HL-60 (cell line): ENCODE measurements around the gene ADAM12.

Source experiments
- CTCF ChIP-seq: IDR thresholded peaks from one replicate; pipeline ENCODE4 v1.5.1; 2011; ENCODE audit warnings: low read length, control low read depth, inconsistent platforms; ENCODE audit not compliant: insufficient read depth
- POLR2AphosphoS5 ChIP-seq: IDR thresholded peaks from 2 replicates; pipeline ENCODE4 v1.6.1; 2012; ENCODE audit warnings: low read depth
- REST ChIP-seq: IDR thresholded peaks from 2 replicates; pipeline ENCODE4 v1.6.1; 2012; ENCODE audit warnings: low read depth; ENCODE audit not compliant: insufficient replicate concordance
- SPI1 ChIP-seq: IDR thresholded peaks from 2 replicates; pipeline ENCODE4 v1.6.1; 2012; ENCODE audit warnings: low read depth, mild to moderate bottlenecking, borderline replicate concordance

GRCh38 chr10:126098226-126098581, 290.1 kb downstream of the ADAM12 start:
- TF ChIP-seq CTCF (no peak), POLR2AphosphoS5 (no peak), REST (no peak), SPI1 (no peak)
